Activated T-cell treated with anti-CD3 and anti-CD28 coated beads for 1 hour (primary cell): Measurements from ENCODE around the gene VPS36.
"Not testable (repeated sequence)": the region's sequence is repeated elsewhere in the genome, so short reads cannot be mapped to it uniquely, and the experiment has no call there.

Source experiments
- DNase-seq: peaks from one replicate; pipeline ENCODE4 v3.0.0-alpha.2; 2020; ENCODE audit warnings: low read depth

The VPS36 gene

DNA sequence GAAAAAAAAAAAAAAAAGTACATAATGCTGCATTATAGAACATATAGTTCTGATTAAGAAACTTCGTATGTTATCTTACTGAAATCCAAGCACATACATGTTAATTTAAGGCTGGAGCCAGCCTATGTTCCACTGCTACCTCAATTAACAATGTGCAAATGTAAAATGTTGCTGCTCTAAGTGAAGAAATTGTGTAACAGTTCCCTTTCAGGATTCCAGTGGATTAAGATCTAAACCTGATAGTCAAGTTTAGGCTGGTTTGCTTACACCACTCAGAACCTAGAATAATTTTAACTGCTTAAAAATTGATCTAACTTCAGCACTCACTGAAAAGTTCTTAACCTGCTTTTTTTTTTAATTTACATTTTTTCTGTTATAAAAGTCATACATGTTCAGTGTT lies 4.2 kb downstream of the VPS36 start:
- no peak for DNase-seq

DNA sequence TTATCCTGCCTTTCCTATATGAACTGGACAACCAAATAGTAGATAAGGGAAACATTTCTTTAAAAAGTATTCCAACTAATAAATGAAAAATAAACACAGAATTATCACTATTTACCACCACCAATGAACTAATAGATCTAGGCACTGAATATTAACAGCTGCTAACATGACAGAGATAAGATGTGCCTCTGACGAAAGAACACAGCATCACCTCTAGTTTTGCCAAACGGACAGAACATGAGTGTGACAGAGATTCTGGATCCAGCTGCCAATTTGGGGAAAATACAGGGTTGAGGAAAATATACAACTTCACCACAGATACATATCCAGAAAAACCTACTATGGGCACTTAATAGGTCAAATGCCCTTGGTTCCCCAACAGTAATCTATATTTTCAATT lies 18.0 kb downstream of the VPS36 start:
- DNase-seq: no peak

DNA sequence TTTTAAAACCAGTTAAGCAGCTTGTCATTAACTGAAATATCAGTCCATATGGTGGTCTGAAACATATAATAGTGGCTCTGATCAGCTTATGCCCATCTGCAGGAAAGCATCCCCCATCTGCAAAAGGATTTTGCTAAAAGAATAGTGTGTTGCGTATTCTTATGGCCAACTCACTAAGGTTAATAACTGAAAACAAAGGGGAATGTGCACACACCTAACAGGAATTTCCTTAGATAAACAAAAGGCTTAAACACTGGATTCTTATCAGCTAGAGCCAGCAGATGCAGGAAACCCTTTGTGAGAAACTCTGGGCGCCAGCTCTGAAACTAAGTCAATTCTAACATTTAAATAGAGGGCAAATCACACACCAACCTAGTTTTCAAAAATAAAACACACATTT lies 22.1 kb downstream of the VPS36 start:
- DNase-seq: no peak

DNA sequence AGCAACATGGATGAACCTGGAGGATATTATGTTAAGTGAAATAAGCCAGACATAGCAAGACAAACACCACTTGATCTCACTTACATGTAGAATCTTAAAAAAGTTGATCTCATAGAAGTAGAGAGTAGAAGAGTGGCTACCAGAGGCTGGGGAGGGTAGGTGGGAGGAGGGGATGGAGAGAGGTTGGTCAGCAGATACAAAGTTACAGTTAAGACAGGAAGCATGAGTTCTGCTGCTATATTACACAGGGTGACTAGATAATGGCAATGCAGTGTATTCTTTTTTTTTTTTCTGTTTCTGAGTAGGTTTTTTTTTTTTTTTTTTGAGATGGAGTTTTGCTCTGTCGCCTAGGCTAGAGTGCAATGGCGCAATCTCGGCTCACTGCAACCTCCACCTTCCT lies 29.2 kb downstream of the VPS36 start:
- DNase-seq: no peak

DNA sequence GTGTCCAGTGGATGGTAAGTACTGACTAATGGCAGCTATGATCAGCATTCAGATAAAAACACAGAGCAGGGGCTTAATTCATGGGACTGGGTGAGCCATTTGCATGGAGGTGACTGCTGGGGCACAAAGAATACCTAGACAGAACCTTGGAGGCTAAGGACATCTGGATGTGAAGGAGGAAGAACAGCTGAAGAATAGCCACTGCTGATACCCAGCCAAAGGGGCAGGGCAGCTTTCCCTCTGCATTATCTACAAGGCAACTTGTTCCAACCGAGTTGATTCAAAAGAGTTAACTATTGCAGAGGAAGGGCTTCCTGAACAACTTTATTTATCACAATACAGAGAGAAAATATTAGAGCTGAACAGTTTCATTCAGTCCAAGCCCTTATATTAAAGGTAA lies 31.4 kb downstream of the VPS36 start:
- DNase-seq: no peak

DNA sequence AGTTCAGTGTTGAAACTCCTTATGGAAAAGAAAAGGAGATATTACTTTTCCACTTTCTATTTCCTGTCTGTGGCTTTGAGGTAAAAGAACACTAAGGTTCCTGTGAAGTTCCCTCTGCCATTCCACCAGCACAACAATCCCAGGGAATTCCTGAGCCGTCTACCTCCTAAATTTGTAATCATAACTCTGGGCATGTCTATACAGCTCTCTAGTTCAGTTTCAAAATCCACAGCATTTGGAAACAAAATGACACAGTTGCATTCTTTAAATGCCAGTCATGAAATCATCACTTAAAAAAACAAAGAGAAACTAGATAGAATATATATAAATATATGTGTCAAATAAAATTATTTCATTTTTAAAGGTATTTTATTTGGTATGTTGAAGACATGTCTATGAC lies 35.5 kb downstream of the VPS36 start:
- no peak for DNase-seq

DNA sequence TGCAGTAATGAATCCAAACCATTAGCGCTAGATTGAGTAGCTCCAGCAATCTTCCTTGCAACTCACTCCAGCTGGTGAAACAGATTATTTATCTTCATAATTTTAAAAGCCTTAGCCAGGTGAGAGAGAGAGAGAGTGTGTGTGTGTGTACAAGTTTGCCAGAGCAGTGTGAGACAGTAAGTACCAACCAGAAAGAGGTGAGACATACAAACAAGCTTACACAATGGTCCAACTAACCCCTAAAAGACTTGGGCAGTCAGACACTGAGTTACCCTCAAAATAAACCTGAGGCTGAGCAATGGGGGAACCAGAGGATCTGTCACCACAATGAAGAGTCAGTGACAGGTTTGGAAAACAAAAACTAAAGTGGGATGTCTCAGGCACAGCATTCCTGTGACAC lies 36.4 kb downstream of the VPS36 start:
- DNase-seq: no peak

DNA sequence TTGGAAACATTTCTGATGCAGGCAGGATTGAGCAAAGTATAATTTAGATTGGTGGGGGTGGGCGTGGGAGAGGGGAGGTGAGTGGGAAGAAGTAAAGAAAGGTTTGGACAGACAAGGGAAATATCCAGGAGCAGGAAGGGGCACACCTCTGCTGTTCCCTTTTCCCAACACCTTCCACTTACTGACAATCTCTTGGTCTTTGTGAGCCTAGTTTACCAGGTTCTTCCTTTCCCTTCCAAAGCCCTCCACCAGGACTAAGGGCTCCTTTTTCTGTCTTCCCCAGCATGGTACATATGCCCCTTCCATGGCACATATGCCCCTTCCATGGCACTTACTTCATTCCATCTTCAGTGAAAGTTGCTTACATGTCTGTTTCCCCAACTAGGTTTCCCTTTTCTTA lies 38.3 kb downstream of the VPS36 start:
- DNase-seq: no peak

DNA sequence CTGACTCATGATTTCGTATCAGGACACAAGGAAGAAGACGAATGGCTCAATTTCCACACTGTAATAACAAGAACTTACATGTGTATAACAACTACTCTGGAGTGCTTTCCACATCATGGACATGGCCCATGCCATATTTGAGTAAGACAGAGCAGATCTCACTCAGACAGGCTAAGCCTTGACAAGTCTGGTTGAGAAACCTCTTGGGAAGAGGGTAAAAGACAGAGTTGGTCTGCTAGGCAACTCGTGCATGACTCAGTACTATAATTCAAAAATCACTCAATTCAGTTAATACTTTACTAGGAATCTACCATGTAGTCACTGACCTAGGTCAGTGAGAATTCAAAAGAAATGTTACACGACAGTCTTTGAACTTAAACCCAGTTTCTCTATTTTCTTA lies 38.8 kb downstream of the VPS36 start:
- DNase-seq: no peak

DNA sequence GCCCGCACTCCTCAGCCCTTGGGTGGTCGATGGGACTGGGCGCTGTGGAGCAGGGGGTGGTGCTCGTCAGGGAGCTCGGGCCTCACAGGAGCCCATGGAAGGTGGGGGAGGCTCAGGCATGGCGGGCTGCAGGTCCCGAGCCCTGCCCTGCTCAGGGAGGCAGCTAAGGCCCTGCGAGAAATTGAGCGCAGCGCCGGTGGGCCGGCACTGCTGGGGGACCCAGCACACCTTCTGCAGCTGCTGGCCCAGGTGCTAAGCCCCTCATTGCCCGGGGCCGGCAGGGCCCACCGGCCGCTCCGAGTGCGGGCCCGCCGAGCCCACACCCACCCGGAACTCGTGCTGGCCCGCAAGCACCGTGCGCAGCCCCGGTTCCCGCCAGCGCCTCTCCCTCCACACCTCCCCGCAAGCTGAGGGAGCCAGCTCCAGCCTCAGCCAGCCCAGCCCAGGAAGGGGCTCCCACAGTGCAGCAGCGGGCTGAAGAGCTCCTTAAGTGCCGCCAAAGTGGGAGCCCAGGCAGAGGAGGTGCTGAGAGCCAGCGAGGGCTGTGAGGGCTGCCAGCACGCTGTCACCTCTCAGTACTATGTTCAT lies 42.3 kb downstream of the VPS36 start:
- not testable (repeated sequence) for DNase-seq

DNA sequence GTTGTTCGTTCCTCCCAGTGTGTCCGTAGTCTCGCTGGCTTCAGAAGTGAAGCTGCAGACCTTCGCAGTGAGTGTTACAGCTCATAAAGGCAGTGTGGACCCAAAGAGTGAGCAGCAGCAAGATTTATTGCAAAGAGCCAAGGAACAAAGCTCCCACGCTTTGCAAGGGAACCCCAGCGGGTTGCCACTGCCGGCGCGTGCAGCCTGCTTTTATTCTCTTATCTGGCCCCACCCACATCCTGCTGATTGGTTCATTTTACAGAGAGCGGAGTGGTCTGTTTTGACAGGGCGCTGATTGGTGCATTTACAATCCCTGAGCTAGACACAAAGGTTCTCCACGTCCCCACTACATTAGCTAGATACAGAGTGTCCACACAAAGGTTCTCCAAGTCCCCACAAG lies 43.0 kb downstream of the VPS36 start:
- not testable (repeated sequence) for DNase-seq

DNA sequence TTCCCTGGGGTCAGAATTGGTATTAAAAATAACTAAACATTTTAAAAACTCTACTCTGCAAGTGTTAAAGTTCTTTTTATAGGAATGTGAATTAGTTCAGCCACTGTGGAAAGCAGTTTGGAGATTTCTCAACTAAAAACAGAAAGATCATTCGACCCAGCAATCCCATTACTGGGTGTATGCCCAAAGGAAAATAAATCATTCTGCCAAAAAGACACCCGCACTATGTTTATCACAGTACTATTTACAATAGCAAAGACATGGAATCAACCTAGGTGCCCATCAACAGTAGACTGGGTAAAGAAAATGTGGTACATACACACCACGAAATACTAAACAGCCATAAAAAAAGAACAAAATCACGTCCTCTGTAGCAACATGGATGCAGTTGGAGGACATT lies 43.8 kb downstream of the VPS36 start:
- no peak for DNase-seq

DNA sequence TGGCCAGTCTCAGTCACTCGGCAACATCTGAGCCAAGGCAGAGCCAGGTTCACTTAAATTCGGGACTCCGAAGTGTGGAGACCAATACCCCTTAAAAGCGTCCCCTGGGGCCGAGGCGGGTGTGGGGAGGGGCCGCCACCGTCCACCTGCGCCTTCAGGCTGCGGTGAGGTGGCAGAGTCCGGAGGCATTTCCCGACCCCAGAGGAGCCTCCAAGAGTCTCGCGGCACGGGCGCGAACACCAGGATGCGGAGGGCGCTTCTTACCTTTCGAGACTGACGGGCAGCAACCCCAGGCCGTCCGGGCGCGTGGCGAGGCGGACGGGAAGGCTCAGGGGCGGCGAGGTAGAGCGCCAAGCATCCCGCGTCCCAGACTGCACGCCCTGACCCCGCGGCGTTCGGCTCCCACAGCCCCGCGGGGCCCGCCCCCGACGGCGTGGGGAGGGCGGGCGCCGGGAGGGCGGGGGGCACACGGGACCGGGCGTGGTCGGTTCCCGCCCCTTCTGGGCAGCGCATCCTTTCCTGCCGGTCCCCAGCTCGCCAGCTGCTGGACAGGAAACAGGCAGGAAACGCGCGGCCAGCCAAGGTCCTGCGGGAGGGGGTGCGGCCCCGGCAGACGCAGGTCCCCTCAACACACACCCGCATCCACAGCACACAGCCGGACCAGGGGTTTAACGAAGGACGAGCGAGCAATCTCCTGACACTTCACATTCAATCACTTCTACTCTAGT lies 44.5 kb downstream of the VPS36 start, which contains the start of gene THSD1:
TSS of gene THSD1 (minus strand) at position 406 of the 728 bp plus-strand sequence. CDS start 3,572 bp downstream, outside the sequence.
- DNase-seq: no peak

DNA sequence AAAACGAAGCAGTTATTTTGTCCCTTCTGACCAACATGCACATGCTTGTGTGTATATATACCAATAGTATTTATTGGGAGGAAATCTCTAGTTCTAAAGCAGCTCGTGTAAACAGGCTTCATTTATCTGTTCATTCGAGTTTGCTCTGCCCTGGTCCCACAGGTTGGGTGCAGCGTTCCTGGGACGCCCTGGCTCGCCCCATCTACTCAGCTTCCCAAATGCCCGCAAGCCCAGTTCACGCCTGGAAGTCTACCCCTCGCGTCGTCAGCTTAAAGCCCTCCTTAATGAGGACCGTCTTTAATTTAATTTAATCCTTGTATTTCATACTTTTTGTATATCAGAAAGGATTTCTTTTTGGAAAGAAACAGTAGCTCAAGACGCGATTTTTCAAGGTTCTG lies 45.1 kb downstream of the VPS36 start:
- no peak for DNase-seq

DNA sequence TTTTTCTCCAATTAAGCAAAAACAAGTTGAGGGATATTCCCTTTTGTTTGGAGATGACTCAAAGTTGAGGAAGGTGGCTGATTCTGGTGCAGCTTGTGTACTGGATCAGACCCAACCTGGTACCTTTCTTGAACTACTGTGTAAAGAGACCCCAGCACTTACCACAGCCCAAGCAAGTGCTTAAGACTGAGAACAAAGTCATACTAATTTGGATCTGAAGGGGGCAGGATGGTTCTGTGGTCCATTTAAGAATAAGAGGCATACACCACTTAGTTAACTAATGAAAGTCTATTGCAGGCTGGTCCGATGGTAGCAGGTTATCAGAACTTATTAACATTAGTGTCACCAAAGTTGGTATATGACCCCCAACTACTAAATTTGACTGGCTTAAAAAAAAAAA lies 50.7 kb downstream of the VPS36 start:
- no peak for DNase-seq

DNA sequence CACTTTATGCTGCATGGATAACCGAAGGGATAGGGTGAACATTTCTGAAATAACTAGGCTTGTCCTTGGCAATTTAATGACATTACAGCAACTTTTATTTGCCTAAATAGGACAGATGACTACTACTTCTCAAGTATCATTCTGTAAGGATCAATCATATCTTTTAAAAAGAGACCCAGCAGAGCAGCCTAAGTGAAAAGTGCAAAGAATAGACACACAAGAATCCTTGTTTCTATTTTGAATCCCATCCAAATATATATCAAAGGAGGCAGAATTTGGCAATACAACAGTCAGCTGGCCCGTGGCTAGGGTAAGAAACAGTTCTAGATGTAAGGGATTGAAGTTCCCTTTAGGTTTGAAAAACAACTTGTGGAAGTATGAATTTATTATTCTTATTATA lies 51.4 kb downstream of the VPS36 start:
- no peak for DNase-seq

DNA sequence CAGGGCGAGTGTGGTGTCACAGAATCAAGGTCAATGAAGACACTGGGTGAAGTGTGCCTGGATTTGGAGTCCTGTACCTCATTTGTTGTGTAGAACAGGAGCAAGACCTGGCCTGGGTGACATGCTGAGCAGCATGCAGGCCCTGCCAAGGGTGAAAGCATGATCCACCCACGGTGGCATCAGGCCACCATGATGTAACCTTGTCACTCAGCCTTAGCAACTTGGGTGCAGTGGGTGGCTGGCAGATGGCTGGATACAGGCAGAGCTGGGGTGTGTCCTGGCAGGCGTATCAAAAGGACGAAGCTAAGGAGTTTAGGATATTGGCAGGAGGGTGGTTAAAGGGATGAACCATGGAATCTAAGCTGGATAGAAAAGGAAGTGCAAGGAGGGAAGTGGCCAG lies 54.7 kb downstream of the VPS36 start:
- no peak for DNase-seq

DNA sequence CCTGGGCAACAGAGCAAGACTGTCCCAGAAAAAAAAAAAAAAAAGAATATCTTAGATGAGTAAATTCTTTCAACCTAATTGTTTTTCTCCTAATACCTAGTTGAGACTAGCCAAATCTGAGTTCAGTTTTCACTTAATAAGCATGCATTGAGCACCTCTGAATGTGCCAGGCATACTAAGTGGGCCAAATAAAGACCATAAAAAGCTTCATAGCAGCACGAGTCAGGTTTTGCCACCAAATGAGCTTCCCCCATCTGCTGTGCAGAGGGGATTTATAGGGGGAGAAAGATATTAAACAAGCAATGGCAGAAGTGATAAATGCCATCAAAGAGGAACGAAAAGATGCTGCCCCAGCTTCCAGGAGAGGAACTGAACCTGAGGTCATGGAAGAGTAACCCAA lies 55.8 kb downstream of the VPS36 start:
- DNase-seq: no peak

DNA sequence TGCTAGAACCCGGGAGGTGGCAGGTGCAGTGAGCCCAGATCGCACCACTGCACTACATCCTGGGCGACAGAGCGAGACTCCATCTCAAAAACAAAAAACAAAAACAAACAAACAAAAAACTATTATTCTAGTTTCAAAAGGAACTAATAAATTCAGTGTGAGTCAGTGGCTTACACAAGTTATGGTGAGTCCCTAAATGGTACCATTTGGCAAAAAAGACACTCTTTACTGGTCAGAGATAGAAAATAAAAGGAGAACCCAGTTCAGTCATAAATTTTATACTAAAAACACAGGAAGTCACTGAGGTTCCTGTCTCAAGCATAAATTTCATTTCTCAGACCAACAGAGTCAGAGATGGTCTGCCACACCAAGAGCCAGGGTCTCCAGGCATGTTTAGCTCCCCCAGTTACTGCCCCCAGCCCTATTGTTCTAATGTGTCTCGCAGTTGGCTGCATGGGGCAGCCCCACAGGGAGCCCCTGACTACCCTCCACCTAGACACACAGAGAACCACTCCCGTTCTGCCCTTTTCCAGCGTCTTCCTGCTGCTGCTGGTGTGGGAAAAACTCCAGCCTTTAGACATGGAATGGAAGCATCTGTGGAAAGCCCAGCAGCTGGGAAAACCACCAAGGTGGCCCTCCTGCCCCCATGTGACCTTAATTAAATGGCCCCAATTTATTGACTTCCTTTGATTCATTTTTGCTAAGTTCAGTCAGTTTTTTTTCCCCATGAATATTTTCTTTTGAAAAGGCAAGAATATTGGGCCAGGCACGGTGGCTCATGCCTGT lies 56.7 kb downstream of the VPS36 start:
- DNase-seq: no peak

DNA sequence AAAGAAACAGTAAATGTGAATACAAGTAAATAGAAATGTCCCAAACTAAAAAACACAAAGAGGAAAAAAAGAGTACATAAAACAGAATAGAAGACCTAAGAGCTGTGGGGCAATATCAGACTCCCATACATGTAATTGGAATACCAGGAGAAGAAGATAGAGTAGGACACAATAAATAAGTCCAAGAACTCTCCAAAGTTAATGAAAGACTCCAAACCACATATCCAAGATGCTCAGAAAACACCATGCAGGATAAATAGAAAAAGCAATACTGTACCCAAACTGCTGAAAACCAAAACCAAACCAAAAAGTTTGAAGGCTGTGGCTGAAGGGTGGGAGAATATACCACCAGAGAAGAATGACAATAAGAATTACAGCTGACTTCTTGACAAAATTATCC lies 62.7 kb downstream of the VPS36 start:
- DNase-seq: no peak

DNA sequence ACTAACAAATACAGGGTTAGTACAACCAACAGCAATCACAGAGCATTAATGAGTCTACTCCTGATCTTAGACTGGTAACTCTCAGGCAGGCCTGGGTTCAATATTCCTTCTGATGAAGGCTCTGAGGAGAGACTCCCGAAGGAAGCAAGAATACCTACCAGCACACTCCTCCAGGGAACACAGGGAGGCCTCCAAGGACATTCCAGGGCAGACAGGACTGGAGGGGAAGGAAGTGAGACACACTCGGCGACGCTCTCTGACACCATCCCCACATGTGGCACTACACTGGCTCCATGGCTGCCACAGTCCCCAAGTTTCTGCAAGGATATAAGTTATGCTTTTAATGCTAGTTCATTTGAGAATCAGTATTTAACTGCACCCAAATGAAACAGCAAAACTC lies 64.6 kb downstream of the VPS36 start:
- DNase-seq: no peak

DNA sequence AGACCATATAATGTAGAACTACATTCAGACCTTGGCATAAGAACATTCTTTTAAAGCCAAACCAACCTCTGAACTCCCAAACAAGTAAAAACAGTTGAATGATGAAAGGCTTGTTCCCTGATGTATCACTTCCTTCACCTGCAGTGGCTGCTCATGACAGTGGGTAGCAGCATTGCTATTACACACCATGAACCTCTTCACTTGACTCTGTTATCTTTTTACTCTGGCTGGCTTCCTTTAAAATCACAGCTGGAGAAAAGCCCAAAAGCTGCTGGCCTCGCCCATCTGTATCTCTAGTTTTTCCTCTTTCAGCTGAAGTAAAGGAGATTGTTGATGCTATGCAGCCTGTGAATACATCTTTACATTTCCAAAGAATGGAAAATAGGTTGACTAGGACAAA lies 67.1 kb downstream of the VPS36 start:
- DNase-seq: no peak

DNA sequence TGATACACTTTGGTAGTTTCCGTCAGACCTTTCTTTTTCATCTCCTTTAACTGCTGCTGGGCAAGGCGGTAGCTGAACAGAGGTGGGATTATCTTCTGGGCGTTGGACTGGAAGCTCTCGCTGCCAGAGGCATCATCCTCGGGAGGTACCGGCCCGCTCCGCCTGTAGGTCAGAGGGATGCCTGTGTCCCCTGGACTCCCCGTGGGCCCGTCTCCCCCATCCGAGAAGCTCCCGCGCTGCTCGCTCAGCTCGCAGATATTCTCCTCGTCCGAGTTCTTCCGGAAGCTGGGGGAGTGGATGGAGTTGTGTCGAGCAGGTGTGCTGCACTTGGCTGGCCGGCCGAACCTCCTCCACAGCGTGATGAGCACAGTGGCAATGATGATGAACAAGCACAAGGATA lies 72.1 kb downstream of the VPS36 start:
- no peak for DNase-seq
